ENCODE measurements around the gene MAOA. TPM values are rescaled to one million over a fixed set of nuclear protein-coding genes. Genes with fewer than 3 reads are reported as not detected.

Gene MAOA
- total and polyA plus RNA-seq, 10 donors = 1.5 to 24.9 (median 7.1) TPM

GRCh38 chrX:43707812-43708548, 51.9 kb downstream of the MAOA start:
- TF ChIP-seq POLR2AphosphoS5 (IDR thresholded peaks at IDR 0.05) (no peak), POLR2A (IDR thresholded peaks at IDR 0.05) (no peak), CTCF (IDR thresholded peaks at IDR 0.05 in 8 of 11, conservative IDR thresholded peaks at IDR 0.05 in 3 of 11) (no peak)
- H3K4me3 ChIP-seq = no peak overlapping the region
- H3K9me3 ChIP-seq = no peaks in the 10 kb centered on the region
- no peak for DNase-seq
- no peaks in the 10 kb centered on the region for H3K36me3 ChIP-seq
- H3K4me1 ChIP-seq = no peaks in the 10 kb centered on the region
- H3K27ac ChIP-seq = peak overlapping the region in 3 of 8 donors; percentile 13 to 36 (median 33)
- intact Hi-C loops (cut with DNase I; ENCODE audit: low total_unique reads) = no loop called here
- WGBS, 5 donors = 42 to 58% (median 53%) methylated on average over 3 of the region's 3 CpGs
- H3K27me3 ChIP-seq (replicated peaks in 1 of 7) = peaks cover 0 to 9% (median 0%) of the 10 kb centered on the region in 7 donors

GRCh38 chrX:43716144-43716543, 60.0 kb downstream of the MAOA start:
- 83 to 94% (median 92%) methylated on average over 2 of the region's 2 CpGs for WGBS, 5 donors
- Histone ChIP-seq H3K9me3 (peaks cover 0 to 11% (median 0%) of the 10 kb centered on the region in 8 donors), H3K27ac (no peak overlapping the region), H3K4me1 (no peaks in the 10 kb centered on the region), H3K4me3 (no peak overlapping the region), H3K27me3 (replicated peaks in 1 of 7) (peaks cover 0 to 7% (median 0%) of the 10 kb centered on the region in 7 donors), H3K36me3 (no peaks in the 10 kb centered on the region)
- TF ChIP-seq POLR2AphosphoS5 (IDR thresholded peaks at IDR 0.05) (no peak), POLR2A (IDR thresholded peaks at IDR 0.05) (no peak), CTCF (IDR thresholded peaks at IDR 0.05 in 8 of 11, conservative IDR thresholded peaks at IDR 0.05 in 3 of 11) (no peak)
- no peak for DNase-seq
- intact Hi-C loops (cut with DNase I; ENCODE audit: low total_unique reads) = no loop called here

GRCh38 chrX:43716696-43717095, 60.6 kb downstream of the MAOA start:
- H3K27ac ChIP-seq = no peak overlapping the region
- H3K36me3 ChIP-seq = no peaks in the 10 kb centered on the region
- no peak for TF ChIP-seq POLR2A (IDR thresholded peaks at IDR 0.05)
- 79 to 95% (median 85%) methylated on average over 1 of the region's 1 CpG for WGBS, 5 donors
- no peak for DNase-seq
- no peak overlapping the region for H3K4me3 ChIP-seq
- H3K4me1 ChIP-seq = no peaks in the 10 kb centered on the region
- peaks cover 0 to 13% (median 0%) of the 10 kb centered on the region in 8 donors for H3K9me3 ChIP-seq
- intact Hi-C loops (cut with DNase I; ENCODE audit: low total_unique reads) = no loop called here
- H3K27me3 ChIP-seq (replicated peaks in 1 of 7) = peaks cover 0 to 7% (median 0%) of the 10 kb centered on the region in 7 donors

GRCh38 chrX:43717161-43717560, 61.1 kb downstream of the MAOA start:
- no peak for DNase-seq
- H3K27me3 ChIP-seq (replicated peaks in 1 of 7) = peaks cover 0 to 4% (median 0%) of the 10 kb centered on the region in 7 donors
- peaks cover 0 to 16% (median 0%) of the 10 kb centered on the region in 8 donors for H3K9me3 ChIP-seq
- no peaks in the 10 kb centered on the region for H3K4me1 ChIP-seq
- no peaks in the 10 kb centered on the region for H3K36me3 ChIP-seq
- H3K4me3 ChIP-seq = no peak overlapping the region
- 85 to 100% (median 95%) methylated on average over 1 of the region's 1 CpG for WGBS, 5 donors
- no peak overlapping the region for H3K27ac ChIP-seq
- intact Hi-C loops (cut with DNase I; ENCODE audit: low total_unique reads) = no loop called here
- TF ChIP-seq POLR2AphosphoS5 (IDR thresholded peaks at IDR 0.05) = no peak

GRCh38 chrX:43718081-43718480, 62.0 kb downstream of the MAOA start:
- H3K4me3 ChIP-seq = no peak overlapping the region
- H3K36me3 ChIP-seq = no peaks in the 10 kb centered on the region
- H3K9me3 ChIP-seq = peaks cover 0 to 24% (median 4%) of the 10 kb centered on the region in 8 donors
- H3K4me1 ChIP-seq = no peaks in the 10 kb centered on the region
- DNase-seq = no peak
- H3K27ac ChIP-seq = no peak overlapping the region
- intact Hi-C loops (cut with DNase I; ENCODE audit: low total_unique reads) = no loop called here
- WGBS, 5 donors = 86 to 100% (median 95%) methylated on average over 1 of the region's 1 CpG
- peaks cover 0 to 4% (median 0%) of the 10 kb centered on the region in 7 donors for H3K27me3 ChIP-seq (replicated peaks in 1 of 7)
- no peak for TF ChIP-seq CTCF (IDR thresholded peaks at IDR 0.05 in 8 of 11, conservative IDR thresholded peaks at IDR 0.05 in 3 of 11)
- no peak for TF ChIP-seq POLR2AphosphoS5 (IDR thresholded peaks at IDR 0.05)
- no peak for TF ChIP-seq POLR2A (IDR thresholded peaks at IDR 0.05)
